HTR-8/SVneo (cell line): ENCODE measurements around the gene AMOTL1.
A peak's percentile ranks its signal among the peaks of the same experiment; 100 is the strongest.
"Not testable (repeated sequence)": the region's sequence is repeated elsewhere in the genome, so short reads cannot be mapped to it uniquely, and the experiment has no call there.

ENCODE experiments used
- DNase-seq: peaks from one replicate; pipeline ENCODE4 v3.0.0; 2011; ENCODE audit warnings: low spot score, mixed read lengths; ENCODE audit not compliant: insufficient read length
- FAIRE-seq: peaks from 2 replicates; lab custom pipeline; 2011; peaks lifted over from hg19 to GRCh38; lab: Jason Lieb, UNC

AMOTL1 gene

GRCh38 chr11:94790197-94790596 is 22.0 kb downstream of the AMOTL1 start:
- no peak for DNase-seq
- no peak for FAIRE-seq

GRCh38 chr11:94790661-94791180 is 22.6 kb downstream of the AMOTL1 start:
- no peak for DNase-seq
- FAIRE-seq, result no peak

GRCh38 chr11:94791216-94791889 is 23.2 kb downstream of the AMOTL1 start:
- FAIRE-seq (no peak), DNase-seq (no peak)

DNA sequence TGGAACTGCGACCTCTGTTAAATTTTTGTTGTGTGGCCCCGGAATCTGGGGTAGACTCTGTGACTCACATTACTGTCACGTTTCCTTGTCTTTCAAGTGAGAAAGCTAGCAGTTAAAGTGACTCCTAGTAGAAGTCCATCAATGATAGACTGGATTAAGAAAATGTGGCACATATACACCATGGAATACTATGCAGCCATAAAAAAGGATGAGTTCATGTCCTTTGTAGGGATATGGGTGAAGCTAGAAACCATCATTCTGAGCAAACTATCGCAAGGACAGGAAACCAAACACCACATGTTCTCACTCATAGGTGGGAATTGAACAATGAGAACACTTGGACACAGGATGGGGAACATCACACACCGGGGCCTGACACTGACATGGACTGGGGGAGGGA is 23.8 kb downstream of the AMOTL1 start:
- not testable (repeated sequence) for FAIRE-seq, DNase-seq

DNA sequence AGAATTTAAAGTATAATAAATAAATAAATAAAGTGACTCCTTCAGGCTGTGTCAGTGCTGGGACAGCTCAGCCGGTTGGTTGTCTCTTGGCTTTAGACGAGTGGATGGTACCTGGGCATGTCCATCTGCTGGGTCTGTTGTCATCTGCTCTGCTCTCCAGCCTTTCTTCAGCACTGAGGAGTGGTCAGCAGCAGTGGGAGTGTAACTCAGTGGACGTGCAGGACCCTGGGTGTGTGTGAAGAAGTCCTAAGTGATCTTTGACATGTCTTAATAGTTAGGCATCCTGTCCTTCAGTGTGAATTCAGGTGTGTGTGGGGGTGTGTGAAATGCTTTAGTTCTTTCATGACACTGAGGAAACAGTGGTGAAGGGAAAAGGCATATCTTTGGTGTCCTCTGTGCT is 24.3 kb downstream of the AMOTL1 start:
- no peak for DNase-seq
- FAIRE-seq, result no peak

GRCh38 chr11:94793002-94793401 is 24.8 kb downstream of the AMOTL1 start:
- DNase-seq, result no peak
- FAIRE-seq, result no peak

GRCh38 chr11:94793822-94794221 is 25.7 kb downstream of the AMOTL1 start:
- no peak for DNase-seq
- FAIRE-seq, result no peak

- FAIRE-seq, result peak; percentile 89
- DNase-seq, result peak; percentile 80
Measured at GRCh38 chr11:94794287-94795168, 26.4 kb downstream of the AMOTL1 start.

- FAIRE-seq (no peak), DNase-seq (no peak)
Measured at GRCh38 chr11:94795476-94796189, 27.5 kb downstream of the AMOTL1 start.

DNA sequence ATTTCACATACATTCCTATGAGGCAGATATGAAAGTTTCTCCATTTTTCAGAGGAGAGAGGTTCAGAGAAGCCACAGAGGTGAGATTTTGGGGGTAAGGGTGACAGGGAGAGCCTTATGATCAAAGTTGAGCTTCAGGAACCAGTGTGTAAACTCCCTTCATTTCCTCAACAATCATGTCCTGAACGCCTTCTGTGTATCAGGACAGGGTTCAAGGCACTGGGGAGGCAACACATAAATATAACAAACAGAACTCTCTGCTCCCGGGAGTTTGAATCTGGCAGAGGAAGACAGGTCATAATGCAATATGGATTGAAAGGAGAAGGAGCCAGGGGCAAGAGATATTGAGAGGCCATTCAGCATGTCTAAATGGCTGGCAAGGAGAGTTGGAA is 28.0 kb downstream of the AMOTL1 start:
- no peak for FAIRE-seq

GRCh38 chr11:94796863-94797262 is 28.7 kb downstream of the AMOTL1 start:
- no peak for DNase-seq
- no peak for FAIRE-seq

More for the DNA sequence above, 28.0 kb downstream of the AMOTL1 start:
- DNase-seq, result no peak

DNA sequence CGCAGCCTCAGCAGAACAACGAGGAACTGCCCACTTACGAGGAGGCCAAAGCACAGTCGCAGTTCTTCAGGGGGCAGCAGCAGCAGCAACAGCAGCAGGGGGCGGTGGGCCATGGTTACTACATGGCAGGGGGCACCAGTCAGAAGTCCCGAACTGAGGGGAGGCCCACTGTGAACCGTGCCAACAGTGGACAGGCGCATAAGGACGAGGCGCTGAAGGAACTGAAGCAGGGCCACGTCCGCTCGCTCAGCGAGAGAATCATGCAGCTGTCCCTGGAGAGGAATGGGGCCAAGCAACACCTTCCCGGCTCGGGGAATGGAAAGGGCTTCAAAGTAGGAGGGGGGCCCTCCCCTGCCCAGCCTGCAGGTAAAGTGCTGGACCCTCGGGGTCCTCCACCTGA is 31.6 kb downstream of the AMOTL1 start:
- no peak for DNase-seq
- no peak for FAIRE-seq

- FAIRE-seq, result no peak
- no peak for DNase-seq
Measured at GRCh38 chr11:94800414-94800813, 32.3 kb downstream of the AMOTL1 start.

DNA sequence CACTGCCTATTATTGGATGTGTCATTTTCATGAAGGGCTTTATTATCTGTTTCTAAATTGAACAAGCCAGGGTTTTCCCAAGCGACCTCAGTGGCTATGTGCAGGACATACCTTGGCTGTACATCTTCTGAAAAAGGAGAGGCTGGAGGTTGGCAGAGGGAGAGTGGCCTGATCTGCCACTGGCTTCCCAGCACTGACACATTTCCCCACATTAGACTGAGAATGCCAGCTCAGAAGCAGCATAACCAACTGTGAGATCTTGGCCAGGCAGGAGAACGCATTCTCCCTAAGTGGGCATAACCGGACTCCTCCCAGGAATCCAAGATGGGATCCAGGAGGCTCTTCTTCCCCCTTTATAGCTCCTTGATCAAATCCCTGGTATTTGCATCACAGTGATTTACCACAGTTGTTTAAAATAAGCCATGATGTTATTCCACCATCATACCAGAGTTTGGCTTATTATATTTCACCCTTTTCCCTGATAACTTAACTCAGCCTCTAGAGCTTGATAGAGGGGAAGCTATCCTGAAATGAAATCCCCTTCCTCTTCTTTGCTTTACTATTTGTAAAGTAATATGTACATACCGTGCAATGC is 33.8 kb downstream of the AMOTL1 start:
- FAIRE-seq (no peak), DNase-seq (no peak)

- DNase-seq (no peak), FAIRE-seq (no peak)
Measured at GRCh38 chr11:94802501-94802900, 34.3 kb downstream of the AMOTL1 start.

- no peak for DNase-seq
- FAIRE-seq, result no peak
Measured at GRCh38 chr11:94803491-94803890, 35.3 kb downstream of the AMOTL1 start.

DNA sequence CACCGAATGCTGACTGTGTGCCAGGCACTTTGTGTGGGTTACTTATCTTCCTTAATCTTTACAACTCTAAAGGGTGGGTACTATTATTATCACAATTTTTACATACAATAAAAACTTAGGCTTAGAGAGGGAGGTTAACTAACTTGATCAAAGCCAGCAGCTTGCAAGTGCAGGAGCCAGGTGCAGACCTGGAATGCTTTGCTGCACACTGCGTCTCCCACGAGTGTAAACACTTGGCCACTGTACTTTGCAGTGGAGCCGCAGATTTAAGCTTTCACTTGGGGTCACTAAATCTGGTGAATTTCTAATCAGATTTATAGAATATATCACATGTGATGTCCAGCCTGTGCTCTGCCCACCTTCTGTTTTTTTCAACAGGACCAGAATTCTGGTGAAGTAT is 36.7 kb downstream of the AMOTL1 start:
- DNase-seq (no peak), FAIRE-seq (no peak)

- FAIRE-seq (no peak), DNase-seq (no peak)
Measured at GRCh38 chr11:94806014-94806413, 37.9 kb downstream of the AMOTL1 start.

GRCh38 chr11:94806419-94806818 is 38.3 kb downstream of the AMOTL1 start:
- DNase-seq (no peak), FAIRE-seq (no peak)

DNA sequence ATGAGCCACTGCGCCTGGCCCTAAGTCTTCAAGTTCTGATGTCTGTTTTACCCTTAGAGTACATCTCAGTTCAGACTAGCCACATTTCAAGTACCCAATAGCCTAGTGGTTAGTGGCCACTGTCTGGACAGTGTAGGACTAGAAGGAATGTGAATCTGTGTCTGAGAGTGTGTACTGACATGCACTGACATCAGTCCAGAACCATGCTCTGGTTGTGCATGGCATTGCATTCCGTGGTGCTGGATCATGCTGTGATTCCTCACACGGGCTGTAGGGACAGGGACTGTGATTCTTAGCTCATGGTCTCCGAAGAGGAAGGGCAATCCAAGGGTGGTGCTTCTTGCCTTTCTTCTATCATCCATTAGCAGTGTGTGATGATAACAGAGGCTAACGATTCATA is 41.1 kb downstream of the AMOTL1 start:
- DNase-seq, result no peak
- no peak for FAIRE-seq
